K562 (cell line): ENCODE measurements around the gene RXYLT1. TPM values are rescaled to one million over a fixed set of nuclear protein-coding genes. Genes with fewer than 3 reads are reported as not detected.

Experiments used
- BRD9 ChIP-seq: fragments of 450-650 bp; IDR thresholded peaks from 2 replicates; pipeline ENCODE4 v1.6.1; 2018; ENCODE audit warnings: low read depth; ENCODE audit not compliant: partially characterized antibody
- DDX20 ChIP-seq: fragments of 450-650 bp; IDR thresholded peaks from 2 replicates; pipeline ENCODE4 v1.6.1; 2016; ENCODE audit warnings: missing genetic modification characterization, low read depth, mild to moderate bottlenecking, missing compliant biosample characterization, moderate library complexity
- DMBX1 ChIP-seq: fragments of 250-450 bp; sonication (Bioruptor Pico); IDR thresholded peaks from 2 replicates; pipeline ENCODE4 v1.8.0; 2022; ENCODE audit warnings: inconsistent platforms, mild to moderate bottlenecking, moderate library complexity, borderline replicate concordance
- JUN ChIP-seq, 2 experiments: sonication (generic) in 1 of 2; formaldehyde crosslinking in 1 of 2; IDR thresholded peaks; 2 replicates each; pipeline versions ENCODE4 v1.6.1 to v1.8.0; 2012 to 2022; ENCODE audit warnings: borderline replicate concordance in 2 of 2, mild to moderate bottlenecking in 2 of 2, improper control_type of control experiment in 1 of 2, low read depth in 1 of 2, low read length in 1 of 2, missing genetic modification reagents in 1 of 2
- RREB1 ChIP-seq: fragments of 250-450 bp; sonication (Bioruptor Pico); IDR thresholded peaks from 2 replicates; pipeline ENCODE4 v1.4.0; 2020
- TAL1 ChIP-seq: fragments of 450-650 bp; IDR thresholded peaks from 2 replicates; pipeline ENCODE4 v1.6.1; 2016; ENCODE audit warnings: mild to moderate bottlenecking
- polyA plus RNA-seq, 8 experiments: library from polyadenylated mRNA; depleted of rRNA in 4 of 8; stranded (reverse) in 5 of 8; unstranded in 3 of 8; fragments of >200 nt; fragmentation: Nextera tagmentation in 2 of 8; fragmentation: Illumina TruSeq in 1 of 8; extraction: Ambion mirVana in 2 of 8; extraction: Trizol in 1 of 8; gene quantifications; 2 replicates each; pipeline versions ENCODE4 v1.2.1 to v1.2.3, GENCODE V29; 2011 to 2014; ENCODE audit warnings: inconsistent platforms in 1 of 8, missing spikeins in 1 of 8
- total RNA-seq, 7 experiments: library from RNA; depleted of rRNA in 6 of 7; stranded (reverse); fragments of >200 nt in 6 of 7; fragmentation: Illumina TruSeq in 2 of 7; extraction: Trizol in 2 of 7; gene quantifications; 2 replicates each; pipeline versions ENCODE4 v1.2.1 to v1.2.3, GENCODE V29; 2011 to 2021; ENCODE audit warnings: low replicate concordance in 1 of 7

The RXYLT1 gene
- total and polyA plus RNA-seq, 9 of the 15 experiments (the other 6 are each of a cell fraction or from before 2014, with no cell fraction given): 6.7 to 26.5 (median 20.9) TPM

GRCh38 chr12:63804746-63805145, 25.0 kb downstream of the RXYLT1 start (continued):
- no peak for TF ChIP-seq RREB1 (CRISPR knock-in tag)
- no peak for TF ChIP-seq TAL1
- no peak for TF ChIP-seq DDX20 (tag)
- TF ChIP-seq JUN (IDR thresholded peaks at IDR 0.05; ENCODE audit: borderline replicate concordance, low read depth, low read length): no peak
- TF ChIP-seq JUN (CRISPR knock-in tag; IDR thresholded peaks at IDR 0.05; ENCODE audit: borderline replicate concordance): no peak
- no peak for TF ChIP-seq DMBX1 (CRISPR knock-in tag)
- no peak for TF ChIP-seq BRD9
- TF ChIP-seq, all 486 proteins: peak for 0
